Measurements from ENCODE around the gene ATP5MC2.
"Not testable (repeated sequence)": the region's sequence is repeated elsewhere in the genome, so short reads cannot be mapped to it uniquely, and the experiment has no call there.

Gene ATP5MC2

GRCh38 chr12:53644133-53644532, 31.8 kb downstream of the ATP5MC2 start:
- no peak for DNase-seq

- DNase-seq: no peak
Observed at GRCh38 chr12:53643232-53643979, 32.5 kb downstream of the ATP5MC2 start.

GRCh38 chr12:53638057-53638456, 37.8 kb downstream of the ATP5MC2 start:
- DNase-seq: no peak

- no peak for DNase-seq
Observed at GRCh38 chr12:53636641-53637040, 39.2 kb downstream of the ATP5MC2 start.

GRCh38 chr12:53635708-53636107, 40.2 kb downstream of the ATP5MC2 start:
- not testable (repeated sequence) for DNase-seq

GRCh38 chr12:53631721-53632120, 44.2 kb downstream of the ATP5MC2 start:
- no peak for DNase-seq

GRCh38 chr12:53627919-53628318, 48.0 kb downstream of the ATP5MC2 start:
- DNase-seq: no peak

- no peak for DNase-seq
Observed at GRCh38 chr12:53626702-53627169, 49.1 kb downstream of the ATP5MC2 start.

GRCh38 chr12:53625946-53626701, 49.8 kb downstream of the ATP5MC2 start, which contains the start of gene ATF7:
Gene ATF7, minus strand, starts transcription at chr12:53626382. Its CDS starts 25,382 bp downstream, at chr12:53601000.
- DNase-seq: peak; percentile 94 to 98

GRCh38 chr12:53625373-53625945, 50.4 kb downstream of the ATP5MC2 start:
- no peak for DNase-seq

- no peak for DNase-seq
Observed at GRCh38 chr12:53624956-53625355, 50.9 kb downstream of the ATP5MC2 start.

- DNase-seq: no peak
Observed at GRCh38 chr12:53624458-53624857, 51.4 kb downstream of the ATP5MC2 start.

- DNase-seq: no peak
Observed at GRCh38 chr12:53623548-53624385, 52.1 kb downstream of the ATP5MC2 start.

GRCh38 chr12:53622724-53623123, 53.2 kb downstream of the ATP5MC2 start:
- DNase-seq: no peak

GRCh38 chr12:53618275-53618674, 57.6 kb downstream of the ATP5MC2 start:
- DNase-seq: peak in 1 of 2 donors; percentile 64

GRCh38 chr12:53617700-53618099, 58.2 kb downstream of the ATP5MC2 start:
- no peak for DNase-seq

GRCh38 chr12:53616950-53617349, 58.9 kb downstream of the ATP5MC2 start:
- no peak for DNase-seq
